ENCODE data around the gene CXCL6.

Gene CXCL6

DNA sequence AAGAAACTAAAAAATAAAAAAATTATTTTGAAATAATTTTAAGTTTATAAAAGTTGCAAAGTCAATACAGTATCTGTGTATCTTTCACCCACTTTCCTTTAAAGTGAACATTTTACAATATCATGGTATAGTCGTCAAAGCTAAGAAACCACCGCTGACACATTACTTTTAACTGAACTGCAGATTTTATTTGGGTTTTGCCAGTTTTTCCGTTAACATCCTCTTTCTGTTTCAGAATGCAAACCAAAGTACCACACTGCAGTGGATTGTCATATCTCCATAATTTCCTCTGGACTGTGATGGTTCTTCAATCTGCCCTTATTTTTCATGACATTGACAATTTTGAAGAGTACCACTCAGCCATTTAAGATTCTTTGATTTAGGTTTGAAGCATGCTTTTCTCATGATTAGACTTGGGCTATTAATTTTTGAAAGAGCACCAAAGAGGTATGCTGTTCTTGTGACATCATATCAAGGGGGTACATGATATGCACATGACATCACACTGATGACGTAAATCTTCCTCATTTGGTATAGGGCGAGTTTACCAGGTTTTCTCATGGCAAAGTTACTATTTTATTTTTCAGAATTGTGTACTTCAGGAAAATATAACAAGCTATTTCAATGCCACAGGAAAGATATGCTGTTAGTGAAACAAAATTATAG is 29.1 kb downstream of the CXCL6 start:
- DNase-seq (ENCODE audit: extremely low spot score, insufficient read length, low read depth) (no peak), FAIRE-seq (no peak)

DNA sequence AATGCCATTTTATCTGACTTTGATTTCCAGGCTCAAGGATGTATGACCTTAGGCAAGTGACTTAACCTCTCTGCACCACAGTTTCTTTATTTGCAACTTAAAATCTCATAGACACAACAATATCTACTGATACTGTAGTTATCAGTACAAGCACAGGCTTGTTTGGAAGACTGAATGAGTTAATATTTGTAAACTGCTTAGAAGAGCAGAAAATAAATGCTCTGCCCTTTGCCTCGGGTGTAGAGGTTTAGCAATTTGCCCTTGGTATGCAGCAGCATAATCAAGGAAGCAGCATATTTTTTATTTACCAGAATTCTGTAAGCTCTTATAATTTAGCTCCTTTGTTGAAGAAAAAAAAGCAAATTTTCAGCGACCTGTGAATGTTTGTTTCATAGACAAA is 29.8 kb downstream of the CXCL6 start:
- FAIRE-seq (no peak), DNase-seq (ENCODE audit: extremely low spot score, insufficient read length, low read depth) (no peak)

DNA sequence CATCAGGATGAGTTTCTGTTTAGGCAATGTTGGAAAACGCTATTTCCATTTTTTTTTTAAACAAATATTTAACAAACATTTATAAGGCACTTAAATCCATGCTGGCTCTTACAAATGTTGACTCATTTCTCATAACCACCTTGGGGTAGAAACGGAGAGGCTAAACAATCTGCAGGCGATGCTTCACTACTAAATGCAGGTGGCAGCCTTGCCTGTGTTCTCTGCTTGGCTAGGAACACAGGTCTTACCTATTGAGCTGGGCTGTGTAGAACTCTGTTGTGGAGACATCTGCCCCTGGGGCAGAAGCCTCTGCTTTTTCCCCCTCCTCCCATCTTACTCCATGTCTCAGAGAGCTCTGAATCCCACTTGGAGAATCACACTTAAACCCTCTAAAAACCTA is 31.3 kb downstream of the CXCL6 start:
- DNase-seq (ENCODE audit: extremely low spot score, insufficient read length, low read depth): no peak
- FAIRE-seq: no peak

DNA sequence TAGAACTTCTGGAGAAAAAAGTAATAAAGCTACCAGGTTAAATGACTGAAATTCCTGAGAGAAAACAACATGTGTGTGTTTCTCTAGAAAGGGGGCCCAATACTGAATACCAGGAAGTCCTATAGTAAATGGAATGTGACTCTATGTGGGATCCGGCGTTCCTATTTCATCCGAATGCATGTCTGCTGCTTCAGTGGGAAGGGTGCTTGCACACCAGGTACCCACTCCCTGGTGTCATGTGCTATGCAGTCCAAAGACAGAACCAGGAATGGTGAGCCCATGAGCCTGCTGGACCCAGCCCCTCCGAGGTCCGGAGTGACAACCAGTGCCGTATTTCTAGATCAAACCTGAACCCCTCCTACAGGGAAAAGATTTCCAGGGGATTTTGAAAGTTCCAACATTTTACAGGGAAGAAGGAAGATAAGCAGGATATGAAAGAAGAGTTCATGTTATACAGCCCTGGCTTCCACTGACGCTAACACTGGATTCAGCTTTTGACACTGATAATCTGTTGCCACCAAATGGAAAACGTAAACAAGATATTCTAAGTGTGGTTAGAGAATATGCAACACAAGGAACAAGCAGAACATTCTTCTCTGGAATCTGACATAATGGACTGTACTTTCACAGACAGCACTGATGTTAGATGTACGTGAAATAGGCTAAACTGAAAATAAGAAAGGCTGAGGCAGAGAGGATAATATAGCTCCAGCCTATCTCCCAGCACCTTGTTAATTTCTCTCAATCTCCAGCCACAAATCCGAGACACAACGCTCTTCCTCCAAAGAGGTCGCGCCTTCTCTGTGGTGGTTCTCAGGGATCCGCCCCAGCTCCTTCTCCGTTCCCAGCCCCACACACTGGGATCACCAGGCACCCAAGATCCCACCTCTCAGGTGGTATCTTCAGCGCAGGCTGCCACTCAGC is 32.0 kb downstream of the CXCL6 start:
- no peak for FAIRE-seq
- no peak for DNase-seq (ENCODE audit: extremely low spot score, insufficient read length, low read depth)

DNA sequence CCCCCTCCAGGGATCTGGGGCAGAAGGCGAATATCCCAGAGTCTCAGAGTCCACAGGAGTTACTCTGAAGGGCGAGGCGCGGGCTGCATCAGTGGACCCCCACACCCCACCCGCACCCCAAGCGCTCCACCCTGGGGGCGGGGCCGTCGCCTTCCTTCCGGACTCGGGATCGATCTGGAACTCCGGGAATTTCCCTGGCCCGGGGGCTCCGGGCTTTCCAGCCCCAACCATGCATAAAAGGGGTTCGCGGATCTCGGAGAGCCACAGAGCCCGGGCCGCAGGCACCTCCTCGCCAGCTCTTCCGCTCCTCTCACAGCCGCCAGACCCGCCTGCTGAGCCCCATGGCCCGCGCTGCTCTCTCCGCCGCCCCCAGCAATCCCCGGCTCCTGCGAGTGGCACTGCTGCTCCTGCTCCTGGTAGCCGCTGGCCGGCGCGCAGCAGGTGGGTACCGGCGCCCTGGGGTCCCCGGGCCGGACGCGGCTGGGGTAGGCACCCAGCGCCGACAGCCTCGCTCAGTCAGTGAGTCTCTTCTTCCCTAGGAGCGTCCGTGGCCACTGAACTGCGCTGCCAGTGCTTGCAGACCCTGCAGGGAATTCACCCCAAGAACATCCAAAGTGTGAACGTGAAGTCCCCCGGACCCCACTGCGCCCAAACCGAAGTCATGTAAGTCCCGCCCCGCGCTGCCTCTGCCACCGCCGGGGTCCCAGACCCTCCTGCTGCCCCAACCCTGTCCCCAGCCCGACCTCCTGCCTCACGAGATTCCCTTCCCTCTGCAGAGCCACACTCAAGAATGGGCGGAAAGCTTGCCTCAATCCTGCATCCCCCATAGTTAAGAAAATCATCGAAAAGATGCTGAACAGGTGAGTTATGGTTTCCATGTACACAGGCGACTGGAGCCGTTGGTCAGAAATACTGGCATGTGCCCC is 32.9 kb downstream of the CXCL6 start, which contains the start of gene CXCL1:
CXCL1 (plus strand) TSS at position 264 of the 926 bp plus-strand sequence; CDS start at position 342, 78 bp downstream.
- no peak for DNase-seq (ENCODE audit: extremely low spot score, insufficient read length, low read depth)
- no peak for FAIRE-seq

DNA sequence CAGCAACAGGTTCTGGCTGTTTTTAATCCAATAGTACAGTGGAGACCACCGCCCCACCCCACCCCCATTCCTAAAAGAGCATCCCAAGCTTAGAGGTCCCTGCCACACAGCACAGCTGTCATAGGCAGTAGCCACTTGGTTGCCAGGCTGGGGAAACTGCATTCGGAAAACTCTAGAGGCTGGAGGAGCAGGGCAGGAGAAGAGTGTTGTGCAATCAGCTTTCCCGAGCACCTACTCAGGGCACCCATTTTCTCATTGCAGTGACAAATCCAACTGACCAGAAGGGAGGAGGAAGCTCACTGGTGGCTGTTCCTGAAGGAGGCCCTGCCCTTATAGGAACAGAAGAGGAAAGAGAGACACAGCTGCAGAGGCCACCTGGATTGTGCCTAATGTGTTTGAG is 33.8 kb downstream of the CXCL6 start:
- FAIRE-seq (no peak), DNase-seq (ENCODE audit: extremely low spot score, insufficient read length, low read depth) (no peak)

DNA sequence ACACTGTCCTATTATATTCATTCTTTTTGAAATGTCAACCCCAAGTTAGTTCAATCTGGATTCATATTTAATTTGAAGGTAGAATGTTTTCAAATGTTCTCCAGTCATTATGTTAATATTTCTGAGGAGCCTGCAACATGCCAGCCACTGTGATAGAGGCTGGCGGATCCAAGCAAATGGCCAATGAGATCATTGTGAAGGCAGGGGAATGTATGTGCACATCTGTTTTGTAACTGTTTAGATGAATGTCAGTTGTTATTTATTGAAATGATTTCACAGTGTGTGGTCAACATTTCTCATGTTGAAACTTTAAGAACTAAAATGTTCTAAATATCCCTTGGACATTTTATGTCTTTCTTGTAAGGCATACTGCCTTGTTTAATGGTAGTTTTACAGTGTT is 34.3 kb downstream of the CXCL6 start:
- DNase-seq (ENCODE audit: extremely low spot score, insufficient read length, low read depth): no peak
- FAIRE-seq: no peak

DNA sequence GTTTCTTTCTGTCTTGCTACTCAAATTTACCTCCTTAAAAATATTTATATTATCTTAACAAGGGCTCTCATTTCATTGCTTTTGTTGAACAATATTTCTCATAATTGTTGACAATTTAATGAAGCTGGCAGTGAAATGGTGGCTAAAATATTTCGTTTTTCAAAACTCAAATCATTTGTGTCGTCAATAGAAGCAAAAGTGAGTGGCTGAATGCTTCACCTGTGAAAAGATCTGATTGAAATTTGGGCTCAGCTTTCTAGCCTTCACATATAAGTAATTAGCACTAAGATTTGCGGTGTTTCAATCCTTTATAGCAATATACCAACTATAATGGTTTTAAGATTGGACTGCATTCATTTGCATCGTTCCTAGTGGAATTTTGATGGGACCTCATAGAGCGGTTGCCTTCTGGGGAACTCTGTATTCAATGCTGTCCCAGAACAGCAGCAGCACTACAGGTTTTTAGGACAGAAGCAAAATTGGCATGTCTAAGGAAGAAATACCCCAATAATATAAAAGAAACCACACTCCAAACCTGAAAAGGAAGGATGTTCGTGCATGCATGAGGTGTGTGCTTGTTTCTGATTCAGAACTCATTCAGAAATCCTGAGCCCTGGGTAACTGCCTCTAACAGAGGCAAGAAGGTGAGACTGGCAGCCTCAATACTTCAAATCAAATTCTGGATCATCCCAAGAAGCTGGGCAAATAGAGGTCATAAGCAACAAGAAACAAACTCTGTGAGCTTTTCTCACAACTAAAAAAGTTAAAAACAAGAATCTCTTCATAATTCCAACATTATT is 35.2 kb downstream of the CXCL6 start:
- DNase-seq (ENCODE audit: extremely low spot score, insufficient read length, low read depth) (no peak), FAIRE-seq (no peak)

DNA sequence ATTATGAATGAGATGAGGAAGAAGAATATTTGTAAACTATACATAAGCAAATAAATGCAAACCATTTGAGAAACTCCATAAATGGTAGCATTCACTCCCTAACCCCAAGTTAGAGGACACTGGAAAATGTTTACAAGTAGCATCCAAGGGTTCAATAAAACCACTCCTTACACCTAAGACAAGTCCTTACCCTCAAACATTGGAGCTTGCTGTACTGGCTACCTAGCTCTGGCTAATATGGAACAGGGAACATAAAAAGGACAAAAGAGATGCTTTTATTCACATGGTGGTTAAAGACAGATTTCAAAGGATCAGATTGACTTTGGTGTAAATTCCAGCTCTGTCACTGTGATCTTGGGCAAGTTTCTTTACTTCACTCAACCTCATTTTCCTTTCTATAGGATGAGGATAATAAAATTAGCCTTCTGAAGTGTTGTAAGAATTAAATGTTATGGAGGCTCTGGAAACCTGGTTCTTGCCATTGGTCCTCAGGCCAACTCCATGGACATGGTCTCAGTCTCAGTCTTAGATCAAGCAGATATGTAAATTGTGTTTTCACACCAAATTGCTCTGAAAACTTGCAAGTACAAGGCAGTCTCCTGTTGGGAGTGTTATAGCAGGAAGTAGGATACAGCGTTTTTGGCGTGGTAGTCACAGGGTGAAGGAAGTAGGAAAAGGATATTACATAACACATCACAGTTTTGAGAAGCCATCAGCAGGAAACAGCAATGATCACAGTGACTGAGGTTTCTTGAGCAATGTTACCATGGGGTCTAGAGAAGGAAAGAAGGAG is 36.0 kb downstream of the CXCL6 start:
- no peak for FAIRE-seq
- DNase-seq (ENCODE audit: extremely low spot score, insufficient read length, low read depth): no peak

DNA sequence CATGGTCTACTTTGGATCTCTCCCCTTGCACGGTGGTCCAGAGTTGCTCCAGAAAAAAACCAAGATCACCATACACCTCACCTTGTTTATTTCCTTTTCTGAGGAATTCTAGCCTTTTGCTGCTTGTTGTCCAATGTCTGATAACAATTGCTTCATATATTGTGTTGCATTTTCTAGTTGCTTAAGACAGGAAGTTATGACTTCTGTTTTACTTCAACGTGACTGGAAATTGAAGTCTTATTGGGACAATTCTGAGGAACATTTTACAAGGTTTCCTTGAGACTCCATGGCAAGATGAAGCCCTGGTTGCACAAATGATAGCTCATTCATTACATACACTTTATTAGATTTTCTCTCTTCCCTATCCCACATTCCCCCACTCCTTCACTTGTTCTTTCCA is 37.9 kb downstream of the CXCL6 start:
- no peak for DNase-seq (ENCODE audit: extremely low spot score, insufficient read length, low read depth)
- FAIRE-seq: no peak

DNA sequence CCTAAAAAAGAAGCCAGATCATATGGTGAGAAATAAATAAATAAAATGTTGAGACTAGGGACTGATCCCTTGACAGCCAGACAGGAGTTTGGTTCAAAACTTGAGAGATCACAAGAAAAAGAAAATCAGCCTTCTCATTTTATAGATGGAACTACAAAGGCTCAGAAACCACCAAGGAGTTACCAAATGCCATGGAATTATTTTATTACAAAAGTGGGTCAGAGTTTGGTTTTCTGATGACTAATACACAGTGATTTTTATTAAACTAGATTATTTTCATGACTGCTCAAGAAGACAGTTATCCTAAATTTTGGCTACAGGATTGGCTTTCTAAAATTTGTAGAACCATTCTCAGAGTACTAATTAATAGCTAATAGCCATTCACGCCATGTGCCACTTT is 38.9 kb downstream of the CXCL6 start:
- DNase-seq (ENCODE audit: extremely low spot score, insufficient read length, low read depth) (no peak), FAIRE-seq (no peak)

DNA sequence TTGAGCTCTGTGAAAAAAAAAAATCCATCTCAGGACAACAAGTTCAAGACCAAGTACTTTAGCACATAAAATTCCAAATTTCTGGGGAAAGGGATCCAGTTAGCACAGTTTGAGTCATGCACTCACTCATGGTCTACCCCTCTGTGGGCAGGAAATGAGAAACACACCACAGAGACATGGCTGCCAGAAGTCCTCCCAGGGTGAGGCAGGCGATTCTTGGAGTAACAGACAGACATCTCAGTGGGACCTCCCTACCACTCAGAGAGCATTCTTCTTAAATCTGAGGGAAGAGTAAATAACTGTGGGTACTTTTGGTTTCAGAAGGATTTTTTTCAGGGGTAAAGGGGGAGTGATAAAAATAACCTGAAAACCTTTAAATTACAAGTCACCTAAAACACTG is 46.8 kb downstream of the CXCL6 start:
- FAIRE-seq (no peak), DNase-seq (ENCODE audit: extremely low spot score, insufficient read length, low read depth) (no peak)

DNA sequence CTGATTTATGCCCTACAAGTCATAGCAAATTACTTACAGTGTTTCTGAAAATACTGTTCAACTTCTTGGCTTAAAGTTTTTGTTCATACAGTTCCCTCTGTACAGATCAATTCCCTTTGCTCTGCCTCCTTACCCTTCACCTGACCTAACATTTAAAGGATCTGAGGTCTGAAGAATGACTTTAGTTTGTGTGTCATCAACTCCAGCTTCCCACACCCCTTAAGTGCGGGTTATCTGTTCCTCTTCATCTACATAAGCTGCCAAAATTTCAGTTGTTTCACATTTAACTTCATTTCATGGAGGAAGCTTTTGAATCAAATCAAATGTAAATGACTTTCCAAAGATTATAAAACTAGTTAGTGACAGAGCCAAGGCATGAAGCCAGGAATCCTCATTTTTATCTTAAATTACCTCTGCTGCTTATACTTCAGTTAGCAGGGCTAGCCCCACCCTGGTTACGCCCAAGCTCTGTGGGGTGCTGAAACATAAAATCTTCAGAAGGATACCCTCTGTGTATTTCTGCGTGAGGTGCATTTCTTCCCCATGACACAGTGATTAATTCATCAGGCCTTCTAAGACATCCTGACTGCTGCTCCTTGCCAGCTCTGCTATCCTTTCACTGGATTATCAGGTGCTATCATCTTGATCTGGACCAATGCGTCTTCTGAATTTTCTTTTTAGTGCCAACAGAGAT is 49.2 kb downstream of the CXCL6 start:
- no peak for DNase-seq (ENCODE audit: extremely low spot score, insufficient read length, low read depth)
- FAIRE-seq: no peak
